ENCODE measurements around the gene FAF1.
"Not testable (repeated sequence)": the region's sequence is repeated elsewhere in the genome, so short reads cannot be mapped to it uniquely, and the experiment has no call there.

The FAF1 gene

GRCh38 chr1:50766688-50767087, 193.4 kb downstream of the FAF1 start:
- DNase-seq, result peak in 1 of 5 experiments; percentile 58

- DNase-seq, result not testable (repeated sequence)
Observed at GRCh38 chr1:50756543-50756942, 203.5 kb downstream of the FAF1 start.

- DNase-seq, result not testable (repeated sequence)
Observed at GRCh38 chr1:50754764-50755163, 205.3 kb downstream of the FAF1 start.

GRCh38 chr1:50750021-50750619, 209.9 kb downstream of the FAF1 start:
- DNase-seq, result no peak

GRCh38 chr1:50747394-50747793, 212.7 kb downstream of the FAF1 start:
- no peak for DNase-seq

GRCh38 chr1:50742523-50742922, 217.5 kb downstream of the FAF1 start:
- DNase-seq, result no peak

GRCh38 chr1:50739125-50739524, 220.9 kb downstream of the FAF1 start:
- DNase-seq, result no peak

- DNase-seq, result peak in 1 of 5 experiments; percentile 31
Observed at GRCh38 chr1:50735443-50735842, 224.6 kb downstream of the FAF1 start.

- DNase-seq, result not testable (repeated sequence)
Observed at GRCh38 chr1:50727578-50727977, 232.5 kb downstream of the FAF1 start.

GRCh38 chr1:50724626-50725286, 235.3 kb downstream of the FAF1 start:
- peak in 2 of 5 experiments; percentile 23 to 65 for DNase-seq

- no peak for DNase-seq
Observed at GRCh38 chr1:50720457-50721053, 239.5 kb downstream of the FAF1 start.

GRCh38 chr1:50719126-50719525, 240.9 kb downstream of the FAF1 start:
- no peak for DNase-seq

GRCh38 chr1:50717327-50717726, 242.7 kb downstream of the FAF1 start:
- no peak for DNase-seq

GRCh38 chr1:50716455-50716854, 243.6 kb downstream of the FAF1 start:
- DNase-seq, result not testable (repeated sequence)

- DNase-seq, result no peak
Observed at GRCh38 chr1:50710099-50710498, 250.0 kb downstream of the FAF1 start.

GRCh38 chr1:50707824-50708223, 252.2 kb downstream of the FAF1 start:
- DNase-seq, result no peak

GRCh38 chr1:50705699-50706098, 254.4 kb downstream of the FAF1 start:
- DNase-seq, result no peak

GRCh38 chr1:50705041-50705440, 255.0 kb downstream of the FAF1 start:
- no peak for DNase-seq

GRCh38 chr1:50704126-50704525, 255.9 kb downstream of the FAF1 start:
- DNase-seq, result peak in 1 of 5 experiments; percentile 37

- no peak for DNase-seq
Observed at GRCh38 chr1:50703240-50703639, 256.8 kb downstream of the FAF1 start.

GRCh38 chr1:50702395-50702794, 257.7 kb downstream of the FAF1 start:
- DNase-seq, result no peak

- no peak for DNase-seq
Observed at GRCh38 chr1:50701706-50702317, 258.3 kb downstream of the FAF1 start.

GRCh38 chr1:50700621-50701020, 259.4 kb downstream of the FAF1 start:
- no peak for DNase-seq

GRCh38 chr1:50700214-50700613, 259.9 kb downstream of the FAF1 start:
- DNase-seq, result no peak
